LoVo (cell line): ENCODE data around the gene FAM3C.
"Not testable (repeated sequence)": the region's sequence is repeated elsewhere in the genome, so short reads cannot be mapped to it uniquely, and the experiment has no call there.

ENCODE experiments used
- DNase-seq: peaks from one replicate; pipeline ENCODE4 v3.0.0-alpha.2; 2016; ENCODE audit warnings: low spot score

The FAM3C gene

GRCh38 chr7:121395961-121396757 is at the start of gene FAM3C:
FAM3C (minus strand) TSS chr7:121396308; CDS start chr7:121382969, 13,339 bp downstream.
- peak; percentile 99 for DNase-seq

- peak; percentile 15 for DNase-seq
Measured at GRCh38 chr7:121442845-121443244, 46.7 kb upstream of the FAM3C start.

GRCh38 chr7:121440857-121441503 is 44.9 kb upstream of the FAM3C start:
- DNase-seq, result peak; percentile 41

GRCh38 chr7:121438043-121438955 is 42.2 kb upstream of the FAM3C start:
- peak; percentile 61 for DNase-seq

GRCh38 chr7:121437470-121437869 is 41.4 kb upstream of the FAM3C start:
- DNase-seq, result no peak

- DNase-seq, result no peak
Measured at GRCh38 chr7:121436688-121437087, 40.6 kb upstream of the FAM3C start.

- no peak for DNase-seq
Measured at GRCh38 chr7:121436136-121436535, 40.0 kb upstream of the FAM3C start.

- DNase-seq, result no peak
Measured at GRCh38 chr7:121433775-121434174, 37.7 kb upstream of the FAM3C start.

GRCh38 chr7:121432486-121432885 is 36.4 kb upstream of the FAM3C start:
- not testable (repeated sequence) for DNase-seq

- DNase-seq, result no peak
Measured at GRCh38 chr7:121431996-121432395, 35.9 kb upstream of the FAM3C start.

GRCh38 chr7:121431389-121431995 is 35.4 kb upstream of the FAM3C start:
- no peak for DNase-seq

- no peak for DNase-seq
Measured at GRCh38 chr7:121430558-121430957, 34.5 kb upstream of the FAM3C start.

GRCh38 chr7:121429798-121430197 is 33.7 kb upstream of the FAM3C start:
- DNase-seq, result no peak

- no peak for DNase-seq
Measured at GRCh38 chr7:121428855-121429489, 32.9 kb upstream of the FAM3C start.

- DNase-seq, result not testable (repeated sequence)
Measured at GRCh38 chr7:121421743-121422142, 25.6 kb upstream of the FAM3C start.

GRCh38 chr7:121420976-121421375 is 24.9 kb upstream of the FAM3C start:
- peak; percentile 56 for DNase-seq

GRCh38 chr7:121419201-121420148 is 23.4 kb upstream of the FAM3C start:
- DNase-seq, result no peak

GRCh38 chr7:121416533-121416932 is 20.4 kb upstream of the FAM3C start:
- no peak for DNase-seq

- no peak for DNase-seq
Measured at GRCh38 chr7:121414436-121414835, 18.3 kb upstream of the FAM3C start.

- no peak for DNase-seq
Measured at GRCh38 chr7:121411597-121411979, 15.5 kb upstream of the FAM3C start.
